Lower lobe of right lung (tissue), 2 donors: ENCODE results near the gene BACH2. TPM values are rescaled to one million over a fixed set of nuclear protein-coding genes. Genes with fewer than 3 reads are reported as not detected.
A peak's percentile ranks its signal among the peaks of the same experiment; 100 is the strongest.
"Not testable (repeated sequence)": the region's sequence is repeated elsewhere in the genome, so short reads cannot be mapped to it uniquely, and the experiment has no call there.

Experiments
- ATAC-seq, 2 donors: fragments of 200-7000 bp; cut with Tn5 transposase; one replicate each; pipeline ENCODE4 v1.9.1; 2020 to 2022; ENCODE audit warnings: mild to moderate bottlenecking in 2 of 2, moderate library complexity in 2 of 2
- DNase-seq: peaks from one replicate; pipeline ENCODE4 v3.0.0-alpha.2; 2020
- H3K27ac ChIP-seq: fragments of 200-600 bp; one replicate; pipeline ENCODE4 v1.8.0; 2022
- H3K27me3 ChIP-seq: fragments of 200-600 bp; one replicate; pipeline ENCODE4 v1.8.0; 2022; ENCODE audit warnings: low read depth
- H3K36me3 ChIP-seq: fragments of 200-600 bp; one replicate; pipeline ENCODE4 v1.8.0; 2022; ENCODE audit warnings: mild to moderate bottlenecking
- H3K4me1 ChIP-seq: fragments of 200-600 bp; one replicate; pipeline ENCODE4 v1.8.0; 2022
- H3K4me3 ChIP-seq: fragments of 200-600 bp; one replicate; pipeline ENCODE4 v1.8.0; 2022; ENCODE audit warnings: mild to moderate bottlenecking
- H3K9me3 ChIP-seq: fragments of 200-600 bp; one replicate; pipeline ENCODE4 v1.8.0; 2022
- CTCF ChIP-seq: fragments of 200-600 bp; IDR thresholded peaks from one replicate; pipeline ENCODE4 v1.8.0; 2022; ENCODE audit warnings: antibody characterized with exemption, mild to moderate bottlenecking
- intact Hi-C: fragments of 100-400 bp; cut with DNase I; formaldehyde crosslinking; loops from one replicate; pipeline ENCODE4 v1.11.0; 2022
- total RNA-seq: library from RNA; stranded (reverse); fragmentation: NEBNext Ultra II Directional; extraction: Animal tissue kit (Norgen Biotek cat#: 25700); gene quantifications from one replicate; pipeline ENCODE4 v1.2.1, GENCODE V29; 2021
- donor health status: DM: no; HTN: yes; CAD: no; lungs with severe emphysema.

BACH2 gene
- total RNA-seq, 1 donor from 2014 or later, result 6.3 TPM

DNA sequence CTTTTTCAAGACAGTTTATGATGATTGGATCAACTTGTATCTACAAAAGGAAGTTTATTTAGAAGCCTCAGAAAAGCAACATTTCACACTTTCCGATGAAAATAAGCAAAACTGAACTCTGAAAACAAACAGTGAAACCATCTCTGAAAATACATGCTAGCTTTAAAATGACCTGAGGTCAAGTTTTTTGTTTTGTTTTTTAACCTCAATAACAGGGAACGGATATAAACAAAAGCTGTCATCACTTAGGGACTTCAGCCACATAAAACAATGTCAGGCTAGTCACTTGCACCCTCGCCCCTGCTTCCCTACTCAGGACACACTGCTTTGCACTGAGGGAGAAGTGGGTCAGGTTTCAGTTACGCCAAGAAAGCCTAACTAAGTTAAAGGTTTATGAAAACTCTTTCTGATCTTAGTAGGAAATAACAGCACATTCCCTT is 11.6 kb downstream of the BACH2 start:
- ATAC-seq (peak in 1 of 2 donors; percentile 44), DNase-seq (no peak)
- Histone ChIP-seq H3K4me1 (peaks cover 24% of the 10 kb centered on the region), H3K27me3 (no peaks in the 10 kb centered on the region), H3K36me3 (no peaks in the 10 kb centered on the region), H3K4me3 (peak overlapping the region; percentile 34), H3K27ac (peak overlapping the region; percentile 52), H3K9me3 (no peaks in the 10 kb centered on the region)
- TF ChIP-seq CTCF, result no peak
- intact Hi-C loops, result no loop called here

- peaks cover 24% of the 10 kb centered on the region for H3K4me1 ChIP-seq
- H3K27ac ChIP-seq, result peak overlapping the region; percentile 52
- H3K36me3 ChIP-seq, result no peaks in the 10 kb centered on the region
- peak; percentile 66 to 68 for ATAC-seq
- H3K9me3 ChIP-seq, result no peaks in the 10 kb centered on the region
- no peak for TF ChIP-seq CTCF
- intact Hi-C loops, result no loop called here
- no peak for DNase-seq
- no peaks in the 10 kb centered on the region for H3K27me3 ChIP-seq
- peak overlapping the region; percentile 34 for H3K4me3 ChIP-seq
Measured at GRCh38 chr6:90284236-90285041, 12.2 kb downstream of the BACH2 start.

DNA sequence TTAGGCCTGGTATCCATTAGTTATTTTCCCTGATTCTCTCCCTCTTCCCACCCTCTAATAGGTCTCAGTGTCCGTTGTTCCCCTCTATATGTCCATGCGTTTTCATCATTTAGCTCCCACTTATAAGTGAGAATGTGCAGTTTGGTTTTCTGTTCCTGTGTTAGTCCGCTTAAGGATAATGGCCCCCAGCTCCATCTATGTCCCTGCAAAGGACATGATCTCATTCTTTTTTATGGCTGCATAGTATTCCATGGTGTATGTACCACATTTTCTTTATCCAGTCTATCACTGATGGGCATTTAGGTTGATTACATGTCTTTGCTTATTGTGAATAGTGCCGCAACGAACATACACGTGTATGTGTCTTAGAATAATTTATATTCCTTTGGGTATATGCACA is 14.4 kb downstream of the BACH2 start:
- DNase-seq, H3K36me3 ChIP-seq, ATAC-seq, H3K9me3 ChIP-seq, H3K27me3 ChIP-seq, H3K27ac ChIP-seq, intact Hi-C loops, H3K4me3 ChIP-seq: not testable (repeated sequence)
- H3K4me1 ChIP-seq, result peaks cover 24% of the 10 kb centered on the region

DNA sequence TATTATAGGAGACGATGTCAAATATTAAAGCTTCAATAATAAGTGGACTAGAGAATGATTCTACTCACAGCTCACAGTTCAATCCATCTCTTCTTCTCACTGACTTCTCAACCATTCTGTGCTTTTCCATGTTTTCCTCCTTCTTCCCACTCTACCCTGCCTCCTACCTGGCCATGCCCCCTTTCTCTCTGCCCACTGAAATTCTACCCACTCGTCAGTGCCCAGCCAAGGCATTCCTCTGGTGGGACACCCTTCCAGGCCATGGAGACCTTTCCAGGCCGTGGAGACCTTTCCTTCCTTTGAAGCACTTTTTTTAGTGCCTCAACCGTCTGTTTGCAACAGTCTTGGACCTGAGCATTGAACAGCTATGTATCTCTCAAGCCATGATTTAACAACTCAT is 18.5 kb downstream of the BACH2 start:
- Histone ChIP-seq H3K36me3 (no peaks in the 10 kb centered on the region), H3K27me3 (no peaks in the 10 kb centered on the region), H3K4me1 (no peaks in the 10 kb centered on the region), H3K27ac (no peak overlapping the region), H3K4me3 (no peak overlapping the region), H3K9me3 (no peaks in the 10 kb centered on the region)
- no peak for DNase-seq
- no peak for TF ChIP-seq CTCF
- intact Hi-C loops, result no loop called here
- no peak for ATAC-seq

DNA sequence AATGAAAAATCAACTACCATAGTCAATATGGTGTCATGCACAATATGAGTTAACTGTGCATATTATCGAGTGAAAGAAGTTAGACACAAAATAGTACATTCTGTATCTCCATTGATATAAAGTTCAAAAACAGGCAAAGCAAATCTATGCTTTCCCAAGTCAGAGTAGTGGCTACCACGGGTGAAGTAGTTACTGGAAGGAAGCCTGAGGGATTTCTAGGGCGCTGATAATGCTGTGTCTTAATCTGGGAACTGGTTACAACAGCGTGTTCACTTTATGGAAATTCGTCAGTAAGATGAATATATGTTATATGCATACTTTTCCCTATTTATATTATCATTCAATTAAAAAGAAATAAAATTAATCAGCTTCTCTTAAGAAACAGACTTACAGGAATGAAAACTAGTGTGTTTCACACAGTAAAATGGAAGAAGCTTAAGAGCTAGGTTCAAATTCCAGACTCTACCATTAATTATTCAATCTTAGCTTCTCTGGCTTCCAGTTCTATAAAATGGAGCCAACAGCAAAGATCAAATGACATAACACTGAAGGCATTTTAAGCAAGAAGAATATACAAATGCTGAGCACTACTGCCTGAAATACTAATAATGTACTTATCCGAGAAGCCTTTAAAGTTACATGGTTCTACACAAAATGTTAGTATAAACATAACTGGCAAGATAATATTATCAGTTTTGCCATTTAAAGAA is 19.2 kb downstream of the BACH2 start:
- Histone ChIP-seq H3K9me3 (no peaks in the 10 kb centered on the region), H3K27ac (no peak overlapping the region), H3K27me3 (no peaks in the 10 kb centered on the region), H3K4me3 (no peak overlapping the region), H3K4me1 (no peaks in the 10 kb centered on the region), H3K36me3 (no peaks in the 10 kb centered on the region)
- ATAC-seq (no peak), DNase-seq (no peak)
- no peak for TF ChIP-seq CTCF
- intact Hi-C loops, result no loop called here

DNA sequence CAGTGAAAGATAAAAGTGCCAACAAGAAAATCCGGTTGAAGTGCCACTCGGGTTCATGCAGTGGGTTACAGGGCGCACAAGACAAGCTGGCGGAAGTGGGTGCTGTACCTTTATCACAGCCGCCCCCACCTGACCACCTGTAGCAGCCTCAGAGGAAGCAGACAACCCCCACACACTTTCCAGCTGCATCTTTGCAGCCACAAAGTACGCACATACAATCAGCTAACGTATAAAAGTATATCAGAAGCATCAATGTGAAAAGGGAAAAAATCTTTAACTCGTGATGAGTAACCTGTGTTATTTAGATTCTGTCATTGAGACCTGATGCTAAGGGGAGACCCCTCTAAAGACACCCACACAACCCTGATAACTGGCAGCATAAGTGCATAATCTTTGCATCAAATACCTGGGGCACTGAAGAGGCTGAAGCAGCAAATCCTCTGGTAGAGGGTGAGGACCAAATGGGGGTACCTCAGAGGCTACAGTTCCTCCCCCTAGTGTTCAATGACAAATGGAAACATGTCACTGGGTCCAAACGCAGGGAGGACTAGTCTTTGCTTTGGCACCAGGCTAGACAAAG is 22.1 kb downstream of the BACH2 start:
- Histone ChIP-seq H3K36me3 (no peaks in the 10 kb centered on the region), H3K27me3 (no peaks in the 10 kb centered on the region), H3K4me1 (no peaks in the 10 kb centered on the region), H3K9me3 (no peaks in the 10 kb centered on the region), H3K27ac (no peak overlapping the region), H3K4me3 (no peak overlapping the region)
- intact Hi-C loops, result no loop called here
- no peak for TF ChIP-seq CTCF
- ATAC-seq (peak; percentile 66 to 85), DNase-seq (peak; percentile 43)
